Left ventricle myocardium inferior (tissue), 1 donor: ENCODE data around the gene SLIT1. TPM values are rescaled to one million over a fixed set of nuclear protein-coding genes. Genes with fewer than 3 reads are reported as not detected.

ENCODE experiments used
- DNase-seq: peaks from one replicate; pipeline ENCODE4 v3.0.0-alpha.2; 2020
- H3K27ac ChIP-seq: fragments of 200-600 bp; replicated peaks from 2 replicates; pipeline ENCODE4 v1.8.0; 2021
- H3K27me3 ChIP-seq: fragments of 200-600 bp; 2 replicates; pipeline ENCODE4 v1.8.0; 2021; ENCODE audit warnings: low read depth
- H3K36me3 ChIP-seq: fragments of 200-600 bp; 2 replicates; pipeline ENCODE4 v1.8.0; 2021
- H3K4me1 ChIP-seq: fragments of 200-600 bp; 2 replicates; pipeline ENCODE4 v1.8.0; 2021
- H3K4me3 ChIP-seq: fragments of 200-600 bp; 2 replicates; pipeline ENCODE4 v1.8.0; 2021; ENCODE audit warnings: mild to moderate bottlenecking, moderate library complexity
- H3K9me3 ChIP-seq: fragments of 200-600 bp; replicated peaks from 2 replicates; pipeline ENCODE4 v1.8.0; 2021
- intact Hi-C: fragments of 100-400 bp; cut with micrococcal nuclease; formaldehyde crosslinking; loops from one replicate; pipeline ENCODE4 v1.11.0; 2022
- total RNA-seq: library from RNA; stranded (reverse); fragmentation: NEBNext Ultra II Directional; extraction: Animal tissue kit (Norgen Biotek cat#: 25700); gene quantifications from one replicate; pipeline ENCODE4 v1.2.1, GENCODE V29; 2021
- TF ChIP-seq, protein P1 (sequence below): fragments of 200-600 bp; IDR thresholded peaks from 2 replicates; pipeline ENCODE4 v1.8.0; 2021; ENCODE audit warnings: antibody characterized with exemption, mild to moderate bottlenecking, borderline replicate concordance
- donor health status: DM: no; HTN: yes; CAD: no; lungs with severe emphysema.

Gene SLIT1
- total RNA-seq, 1 donor from 2014 or later: 0.08 TPM

DNA sequence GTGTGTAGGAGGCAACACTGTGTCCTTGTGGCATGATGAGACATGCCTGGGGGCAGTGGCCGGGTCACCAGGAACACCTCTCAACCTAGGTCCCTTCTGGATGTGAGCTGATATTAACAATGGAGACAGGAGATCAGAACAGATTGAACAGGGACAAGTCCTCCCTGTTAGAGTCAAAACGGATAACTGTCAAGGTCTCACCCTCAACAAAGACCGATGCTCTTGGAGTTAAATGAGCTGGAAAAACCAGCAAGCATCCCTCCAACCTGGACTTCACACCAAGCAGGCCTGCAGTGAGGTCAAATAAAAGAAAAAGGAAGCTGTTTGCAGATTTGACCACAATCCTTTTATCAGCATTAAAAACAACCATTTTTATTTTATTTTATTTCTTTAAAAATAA is 49.0 kb downstream of the SLIT1 start:
- Histone ChIP-seq H3K9me3 (no peaks in the 10 kb centered on the region), H3K27me3 (peaks cover 89% of the 10 kb centered on the region)
- intact Hi-C loops: no loop called here

DNA sequence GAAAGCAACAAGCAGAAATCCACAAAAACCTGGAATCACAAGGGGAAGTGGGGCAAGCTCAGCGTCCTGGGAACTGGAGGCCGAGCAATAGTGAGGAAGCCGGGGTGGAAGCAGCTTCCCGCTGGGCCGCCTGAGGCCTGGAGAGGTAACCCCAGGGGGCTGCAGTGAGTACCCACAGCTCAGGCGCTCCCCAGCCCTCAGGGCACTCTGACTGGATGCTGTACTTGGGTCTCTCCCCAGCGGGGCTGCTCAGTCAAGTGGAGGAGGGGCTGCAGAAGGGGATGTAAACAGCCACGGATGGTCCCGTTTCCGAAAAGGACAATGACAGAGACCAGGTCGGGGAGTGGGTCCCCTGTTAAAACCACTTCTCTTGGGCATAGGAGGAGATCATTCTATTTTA is 50.3 kb downstream of the SLIT1 start:
- peaks cover 89% of the 10 kb centered on the region for H3K27me3 ChIP-seq
- TF ChIP-seq, protein P1, sequence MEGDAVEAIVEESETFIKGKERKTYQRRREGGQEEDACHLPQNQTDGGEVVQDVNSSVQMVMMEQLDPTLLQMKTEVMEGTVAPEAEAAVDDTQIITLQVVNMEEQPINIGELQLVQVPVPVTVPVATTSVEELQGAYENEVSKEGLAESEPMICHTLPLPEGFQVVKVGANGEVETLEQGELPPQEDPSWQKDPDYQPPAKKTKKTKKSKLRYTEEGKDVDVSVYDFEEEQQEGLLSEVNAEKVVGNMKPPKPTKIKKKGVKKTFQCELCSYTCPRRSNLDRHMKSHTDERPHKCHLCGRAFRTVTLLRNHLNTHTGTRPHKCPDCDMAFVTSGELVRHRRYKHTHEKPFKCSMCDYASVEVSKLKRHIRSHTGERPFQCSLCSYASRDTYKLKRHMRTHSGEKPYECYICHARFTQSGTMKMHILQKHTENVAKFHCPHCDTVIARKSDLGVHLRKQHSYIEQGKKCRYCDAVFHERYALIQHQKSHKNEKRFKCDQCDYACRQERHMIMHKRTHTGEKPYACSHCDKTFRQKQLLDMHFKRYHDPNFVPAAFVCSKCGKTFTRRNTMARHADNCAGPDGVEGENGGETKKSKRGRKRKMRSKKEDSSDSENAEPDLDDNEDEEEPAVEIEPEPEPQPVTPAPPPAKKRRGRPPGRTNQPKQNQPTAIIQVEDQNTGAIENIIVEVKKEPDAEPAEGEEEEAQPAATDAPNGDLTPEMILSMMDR: no peak
- no peak for DNase-seq
- no peaks in the 10 kb centered on the region for H3K9me3 ChIP-seq
- intact Hi-C loops: no loop called here
- no peaks in the 10 kb centered on the region for H3K36me3 ChIP-seq
- no peak overlapping the region for H3K4me3 ChIP-seq
- no peak overlapping the region for H3K27ac ChIP-seq
- H3K4me1 ChIP-seq: peaks cover 10% of the 10 kb centered on the region

More for the DNA sequence above, 49.0 kb downstream of the SLIT1 start:
- TF ChIP-seq, protein P1: no peak
- DNase-seq: no peak
- Histone ChIP-seq H3K4me3 (no peak overlapping the region), H3K36me3 (no peaks in the 10 kb centered on the region), H3K4me1 (peaks cover 10% of the 10 kb centered on the region), H3K27ac (no peak overlapping the region)

DNA sequence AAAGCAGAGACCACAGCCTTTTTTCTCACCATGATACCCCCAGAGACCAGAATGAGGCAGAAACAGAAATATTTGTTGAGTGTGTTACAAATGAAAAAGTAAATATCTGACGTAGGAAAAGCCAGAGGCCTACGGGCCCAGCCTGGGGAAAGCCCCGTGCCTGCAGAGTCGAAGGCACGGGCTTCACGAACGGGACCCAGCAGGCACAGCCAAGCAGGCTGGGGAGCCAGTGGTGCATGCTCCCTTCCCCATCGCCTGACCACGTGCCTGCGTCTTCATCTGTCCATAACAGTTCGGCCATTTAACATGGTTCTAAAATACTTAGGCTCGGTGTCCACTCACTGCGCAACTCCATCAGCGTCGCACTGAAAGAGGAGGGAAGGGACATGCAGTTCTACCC is 50.8 kb downstream of the SLIT1 start:
- Histone ChIP-seq H3K4me1 (peaks cover 10% of the 10 kb centered on the region), H3K36me3 (no peaks in the 10 kb centered on the region), H3K9me3 (no peaks in the 10 kb centered on the region), H3K27me3 (peaks cover 89% of the 10 kb centered on the region), H3K27ac (no peak overlapping the region), H3K4me3 (no peak overlapping the region)
- DNase-seq: no peak
- TF ChIP-seq, protein P1: no peak
- intact Hi-C loops: no loop called here

DNA sequence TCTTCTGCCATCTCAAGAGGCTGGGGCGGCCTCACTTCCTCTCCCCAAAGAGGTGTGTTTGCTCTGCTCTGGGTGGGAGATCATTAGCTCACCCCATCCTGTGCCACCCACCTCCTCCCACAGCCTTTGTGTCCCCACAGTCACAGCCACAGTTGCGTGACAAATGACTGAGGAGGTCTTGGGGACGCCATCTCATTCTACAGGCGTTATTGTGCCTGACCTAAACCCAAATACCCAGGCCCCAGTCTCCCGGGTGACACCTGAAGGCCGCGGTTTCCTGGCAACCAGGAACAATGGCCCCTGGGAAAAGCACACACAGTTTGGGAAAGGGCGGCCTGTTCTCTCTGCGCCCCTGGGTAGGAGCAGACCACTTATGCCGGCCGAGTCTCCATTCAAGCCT is 51.6 kb downstream of the SLIT1 start:
- Histone ChIP-seq H3K4me3 (no peak overlapping the region), H3K4me1 (peaks cover 9% of the 10 kb centered on the region), H3K27me3 (peaks cover 91% of the 10 kb centered on the region), H3K36me3 (no peaks in the 10 kb centered on the region), H3K27ac (no peak overlapping the region), H3K9me3 (no peaks in the 10 kb centered on the region)
- TF ChIP-seq, protein P1: no peak
- intact Hi-C loops: no loop called here
- no peak for DNase-seq

DNA sequence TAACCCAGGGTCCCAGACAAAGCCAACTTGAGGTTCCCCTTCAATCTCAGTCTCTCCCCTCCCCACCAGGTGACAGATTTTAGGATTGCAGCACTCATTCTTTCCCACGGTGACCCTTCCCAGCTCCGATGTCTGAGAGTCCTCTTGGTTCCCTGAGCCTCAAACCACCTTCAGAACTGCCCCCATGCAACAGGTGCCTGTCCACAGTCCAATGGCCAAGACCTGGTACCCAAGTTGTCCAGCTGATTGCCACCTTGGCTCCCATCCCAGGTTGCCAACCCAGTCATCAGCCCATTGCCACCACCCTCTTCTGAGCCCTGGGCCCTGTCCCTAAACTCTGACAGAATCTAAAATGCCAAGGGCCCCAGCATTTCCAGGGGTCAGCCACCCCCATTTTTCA is 53.5 kb downstream of the SLIT1 start:
- peaks cover 99% of the 10 kb centered on the region for H3K27me3 ChIP-seq
- H3K9me3 ChIP-seq: no peaks in the 10 kb centered on the region
- TF ChIP-seq, protein P1: no peak
- H3K4me3 ChIP-seq: no peak overlapping the region
- intact Hi-C loops: no loop called here
- DNase-seq: no peak
- H3K4me1 ChIP-seq: peaks cover 6% of the 10 kb centered on the region
- H3K27ac ChIP-seq: no peak overlapping the region
- H3K36me3 ChIP-seq: no peaks in the 10 kb centered on the region

DNA sequence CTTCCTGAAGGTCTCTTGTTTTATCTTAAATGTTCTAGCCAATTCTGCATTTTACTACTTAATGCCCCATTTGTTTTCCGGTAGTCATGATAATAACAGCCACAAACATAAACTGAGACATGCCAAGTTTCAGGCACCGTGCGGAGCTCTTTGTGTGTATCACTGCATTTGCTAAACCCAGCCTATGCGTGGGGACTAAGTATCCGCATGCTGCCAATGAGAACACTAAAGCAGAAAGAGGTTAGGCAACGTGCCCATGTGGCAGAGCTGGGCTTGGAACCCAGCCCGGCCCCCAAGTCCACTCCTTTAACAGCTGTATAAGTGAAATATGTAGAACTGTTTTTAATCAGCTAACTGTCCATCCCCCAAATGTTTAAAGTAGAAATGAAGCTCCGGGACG is 54.1 kb downstream of the SLIT1 start:
- intact Hi-C loops: no loop called here
- TF ChIP-seq, protein P1: no peak
- Histone ChIP-seq H3K36me3 (no peaks in the 10 kb centered on the region), H3K4me3 (no peak overlapping the region), H3K9me3 (no peaks in the 10 kb centered on the region), H3K27ac (no peak overlapping the region), H3K4me1 (peaks cover 6% of the 10 kb centered on the region), H3K27me3 (peaks cover 99% of the 10 kb centered on the region)
- no peak for DNase-seq
